IgD-negative memory B cell (primary cell): ENCODE data around the gene LHX8. TPM values are rescaled to one million over a fixed set of nuclear protein-coding genes. Genes with fewer than 3 reads are reported as not detected.
"Not testable (repeated sequence)": the region's sequence is repeated elsewhere in the genome, so short reads cannot be mapped to it uniquely, and the experiment has no call there.

Experiments used
- H3K27ac Mint-ChIP-seq, 3 donors: one replicate each; pipeline ENCODE4 v1.8.0; 2020 to 2022; ENCODE audit warnings: mild to moderate bottlenecking in 3 of 3, mixed read lengths in 3 of 3, moderate library complexity in 1 of 3
- H3K27me3 Mint-ChIP-seq: one replicate; pipeline ENCODE4 v1.8.0; 2021; ENCODE audit warnings: mixed read lengths
- H3K36me3 Mint-ChIP-seq: one replicate; pipeline ENCODE4 v1.8.0; 2020; ENCODE audit warnings: mild to moderate bottlenecking, mixed read lengths
- H3K4me1 Mint-ChIP-seq, 3 donors: one replicate each; pipeline ENCODE4 v1.8.0; 2020 to 2022; ENCODE audit warnings: mixed read lengths in 3 of 3, mild to moderate bottlenecking in 1 of 3
- H3K4me3 Mint-ChIP-seq, 4 donors: one replicate each; pipeline ENCODE4 v1.8.0; 2020 to 2022; ENCODE audit warnings: mild to moderate bottlenecking in 4 of 4, mixed read lengths in 4 of 4, moderate library complexity in 3 of 4
- H3K9me3 Mint-ChIP-seq, 3 donors: one replicate each; pipeline ENCODE4 v1.8.0; 2020 to 2021; ENCODE audit warnings: mixed read lengths in 3 of 3, mild to moderate bottlenecking in 1 of 3
- polyA plus RNA-seq: library from polyadenylated mRNA; unstranded; fragments of 300-500 nt; fragmentation: Illumina TruSeq; gene quantifications from one replicate; pipeline ENCODE4 v1.2.3, GENCODE V29; 2021

The LHX8 gene
- polyA plus RNA-seq: not detected

GRCh38 chr1:75133750-75134646 lies at the start of gene LHX8:
TSS of gene LHX8 (plus strand) at chr1:75134388. CDS start at chr1:75136615, 2,227 bp downstream.
- Mint-ChIP-seq H3K27me3 (peaks cover 83% of the 10 kb centered on the region), H3K4me3 (peak within 1 kb of the TSS; percentile 79 to 94 (median 92)), H3K9me3 (peaks cover 4 to 15% (median 6%) of the 10 kb centered on the region in 3 donors), H3K36me3 (no peaks in the 10 kb centered on the region), H3K4me1 (peaks cover 8 to 37% (median 21%) of the 10 kb centered on the region in 3 donors), H3K27ac (peak within 1 kb of the TSS; percentile 80 to 89 (median 86))

GRCh38 chr1:75085931-75086330 lies 48.3 kb upstream of the LHX8 start:
- Mint-ChIP-seq H3K36me3 (peaks cover 1% of the 10 kb centered on the region), H3K27ac (no peak overlapping the region), H3K4me1 (no peaks in the 10 kb centered on the region), H3K4me3 (no peak overlapping the region), H3K9me3 (peaks cover 0 to 2% (median 0%) of the 10 kb centered on the region in 3 donors), H3K27me3 (no peaks in the 10 kb centered on the region)

- Mint-ChIP-seq H3K4me3 (no peak overlapping the region), H3K4me1 (no peaks in the 10 kb centered on the region), H3K27me3 (no peaks in the 10 kb centered on the region), H3K9me3 (peaks cover 0 to 3% (median 0%) of the 10 kb centered on the region in 3 donors), H3K27ac (peak overlapping the region in 1 of 3 donors; percentile 33), H3K36me3 (peaks cover 1% of the 10 kb centered on the region)
Observed at GRCh38 chr1:75087278-75087677, 46.9 kb upstream of the LHX8 start.

- no peaks in the 10 kb centered on the region for H3K36me3 Mint-ChIP-seq
- no peaks in the 10 kb centered on the region for H3K27me3 Mint-ChIP-seq
- H3K4me3 Mint-ChIP-seq: no peak overlapping the region
- H3K9me3 Mint-ChIP-seq: peaks cover 0 to 2% (median 0%) of the 10 kb centered on the region in 3 donors
- no peaks in the 10 kb centered on the region for H3K4me1 Mint-ChIP-seq
- H3K27ac Mint-ChIP-seq: no peak overlapping the region
Observed at GRCh38 chr1:75092141-75092540, 42.0 kb upstream of the LHX8 start.

- Mint-ChIP-seq H3K4me3 (no peak overlapping the region), H3K27me3 (no peaks in the 10 kb centered on the region), H3K9me3 (no peaks in the 10 kb centered on the region), H3K4me1 (peaks cover 0 to 1% (median 1%) of the 10 kb centered on the region in 3 donors), H3K27ac (no peak overlapping the region), H3K36me3 (peaks cover 2% of the 10 kb centered on the region)
Observed at GRCh38 chr1:75097654-75098053, 36.5 kb upstream of the LHX8 start.

- Mint-ChIP-seq H3K27ac (no peak overlapping the region), H3K4me1 (peaks cover 0 to 1% (median 1%) of the 10 kb centered on the region in 3 donors), H3K36me3 (peaks cover 2% of the 10 kb centered on the region), H3K9me3 (no peaks in the 10 kb centered on the region), H3K4me3 (no peak overlapping the region), H3K27me3 (no peaks in the 10 kb centered on the region)
Observed at GRCh38 chr1:75099581-75099980, 34.6 kb upstream of the LHX8 start.

GRCh38 chr1:75100481-75101092 lies 33.6 kb upstream of the LHX8 start:
- no peaks in the 10 kb centered on the region for H3K9me3 Mint-ChIP-seq

GRCh38 chr1:75112362-75112951 lies 21.7 kb upstream of the LHX8 start:
- not testable (repeated sequence) for H3K9me3 Mint-ChIP-seq

More at GRCh38 chr1:75100481-75101092, 33.6 kb upstream of the LHX8 start:
- no peaks in the 10 kb centered on the region for H3K27me3 Mint-ChIP-seq
- peaks cover 2% of the 10 kb centered on the region for H3K36me3 Mint-ChIP-seq
- no peak overlapping the region for H3K27ac Mint-ChIP-seq
- H3K4me3 Mint-ChIP-seq: no peak overlapping the region
- peaks cover 0 to 1% (median 1%) of the 10 kb centered on the region in 3 donors for H3K4me1 Mint-ChIP-seq

GRCh38 chr1:75115654-75116053 lies 18.5 kb upstream of the LHX8 start:
- H3K27ac Mint-ChIP-seq: no peak overlapping the region
- H3K4me1 Mint-ChIP-seq: no peaks in the 10 kb centered on the region
- no peaks in the 10 kb centered on the region for H3K27me3 Mint-ChIP-seq
- H3K4me3 Mint-ChIP-seq: no peak overlapping the region
- H3K36me3 Mint-ChIP-seq: no peaks in the 10 kb centered on the region
- H3K9me3 Mint-ChIP-seq: peaks cover 0 to 2% (median 0%) of the 10 kb centered on the region in 3 donors

More at GRCh38 chr1:75112362-75112951, 21.7 kb upstream of the LHX8 start:
- H3K27me3 Mint-ChIP-seq, H3K27ac Mint-ChIP-seq, H3K4me3 Mint-ChIP-seq, H3K4me1 Mint-ChIP-seq, H3K36me3 Mint-ChIP-seq: not testable (repeated sequence)

- Mint-ChIP-seq H3K36me3 (peaks cover 3% of the 10 kb centered on the region), H3K27ac (no peak overlapping the region), H3K4me1 (peaks cover 0 to 6% (median 1%) of the 10 kb centered on the region in 3 donors), H3K9me3 (peaks cover 0 to 11% (median 0%) of the 10 kb centered on the region in 3 donors), H3K4me3 (no peak overlapping the region), H3K27me3 (peaks cover 27% of the 10 kb centered on the region)
Observed at GRCh38 chr1:75123756-75124155, 10.4 kb upstream of the LHX8 start.

GRCh38 chr1:75124510-75124909 lies 9.7 kb upstream of the LHX8 start:
- peaks cover 0 to 6% (median 1%) of the 10 kb centered on the region in 3 donors for H3K4me1 Mint-ChIP-seq
- peaks cover 35% of the 10 kb centered on the region for H3K27me3 Mint-ChIP-seq
- peaks cover 0 to 11% (median 0%) of the 10 kb centered on the region in 3 donors for H3K9me3 Mint-ChIP-seq
- peak overlapping the region in 1 of 3 donors; percentile 64 for H3K27ac Mint-ChIP-seq
- H3K4me3 Mint-ChIP-seq: peak overlapping the region in 2 of 4 donors; percentile 40 to 75
- H3K36me3 Mint-ChIP-seq: peaks cover 3% of the 10 kb centered on the region

- peak overlapping the region in 1 of 4 donors; percentile 40 for H3K4me3 Mint-ChIP-seq
- peak overlapping the region in 1 of 3 donors; percentile 64 for H3K27ac Mint-ChIP-seq
- H3K4me1 Mint-ChIP-seq: peaks cover 0 to 6% (median 1%) of the 10 kb centered on the region in 3 donors
- H3K9me3 Mint-ChIP-seq: peaks cover 0 to 11% (median 0%) of the 10 kb centered on the region in 3 donors
- peaks cover 41% of the 10 kb centered on the region for H3K27me3 Mint-ChIP-seq
- H3K36me3 Mint-ChIP-seq: peaks cover 3% of the 10 kb centered on the region
Observed at GRCh38 chr1:75125161-75125726, 8.9 kb upstream of the LHX8 start.

- H3K36me3 Mint-ChIP-seq: peaks cover 3% of the 10 kb centered on the region
- H3K9me3 Mint-ChIP-seq: peaks cover 0 to 14% (median 0%) of the 10 kb centered on the region in 3 donors
- H3K4me1 Mint-ChIP-seq: peaks cover 0 to 6% (median 1%) of the 10 kb centered on the region in 3 donors
- peaks cover 55% of the 10 kb centered on the region for H3K27me3 Mint-ChIP-seq
- no peak overlapping the region for H3K27ac Mint-ChIP-seq
- H3K4me3 Mint-ChIP-seq: no peak overlapping the region
Observed at GRCh38 chr1:75126611-75127101, 7.5 kb upstream of the LHX8 start.

GRCh38 chr1:75127916-75128717 lies 6.1 kb upstream of the LHX8 start:
- Mint-ChIP-seq H3K4me3 (peak overlapping the region in 2 of 4 donors; percentile 7 to 13), H3K36me3 (peaks cover 3% of the 10 kb centered on the region), H3K27ac (peak overlapping the region in 2 of 3 donors; percentile 64 to 75), H3K27me3 (peaks cover 70% of the 10 kb centered on the region), H3K9me3 (peaks cover 4 to 14% (median 14%) of the 10 kb centered on the region in 3 donors), H3K4me1 (peaks cover 0 to 11% (median 3%) of the 10 kb centered on the region in 3 donors)
